HG02840 (cell line): ENCODE results near the gene EVC2.

ENCODE experiments used
- ATAC-seq: cut with Tn5 transposase; IDR thresholded peaks from one replicate; pipeline ENCODE4 v1.9.1; 2021; ENCODE audit warnings: mild to moderate bottlenecking, moderate library complexity, moderate number of reproducible peaks; ENCODE audit not compliant: unreplicated experiment, low FRiP score

EVC2 gene

DNA sequence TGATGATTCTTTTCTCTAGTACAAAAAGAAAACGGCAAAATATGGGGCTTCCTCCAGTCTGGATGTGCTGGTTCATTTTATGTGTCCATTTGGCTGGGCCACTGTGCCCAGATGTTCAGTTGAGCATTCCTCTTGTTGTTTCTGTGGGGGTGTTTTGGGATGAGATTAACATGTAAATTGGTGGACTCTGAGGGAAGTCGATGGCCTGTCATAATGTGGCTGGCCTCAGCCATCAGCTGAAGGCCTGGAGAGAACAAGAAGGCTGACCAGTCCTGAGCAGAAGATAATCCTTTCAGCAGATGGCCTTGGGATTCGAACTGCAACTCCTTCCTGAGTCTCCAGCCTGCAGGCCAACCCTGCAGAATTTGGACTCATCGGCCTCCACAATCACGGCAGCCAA lies 136.7 kb downstream of the EVC2 start:
- no peak for ATAC-seq

- no peak for ATAC-seq
Measured at GRCh38 chr4:5569451-5569850, 138.9 kb downstream of the EVC2 start.

GRCh38 chr4:5568931-5569330 lies 139.4 kb downstream of the EVC2 start:
- no peak for ATAC-seq

DNA sequence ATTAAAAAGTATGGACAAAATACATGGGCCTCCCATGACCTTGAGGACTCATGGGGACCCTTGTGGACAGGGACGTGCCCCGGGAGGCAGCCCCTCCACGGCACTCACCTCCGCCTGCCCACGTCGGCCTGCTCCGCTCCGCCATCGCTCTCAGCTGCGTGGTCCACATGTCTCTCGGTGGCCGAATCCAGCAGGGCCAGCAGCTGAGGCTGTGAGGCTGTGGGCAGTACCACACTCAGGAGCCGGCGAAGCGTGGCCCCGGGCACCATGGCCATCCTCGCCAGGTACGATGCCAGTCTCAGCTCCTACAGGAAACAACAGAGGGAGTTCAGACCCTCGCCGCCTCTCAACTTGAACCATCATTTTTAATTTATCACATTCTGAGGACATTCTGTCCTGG lies 140.0 kb downstream of the EVC2 start:
- no peak for ATAC-seq

DNA sequence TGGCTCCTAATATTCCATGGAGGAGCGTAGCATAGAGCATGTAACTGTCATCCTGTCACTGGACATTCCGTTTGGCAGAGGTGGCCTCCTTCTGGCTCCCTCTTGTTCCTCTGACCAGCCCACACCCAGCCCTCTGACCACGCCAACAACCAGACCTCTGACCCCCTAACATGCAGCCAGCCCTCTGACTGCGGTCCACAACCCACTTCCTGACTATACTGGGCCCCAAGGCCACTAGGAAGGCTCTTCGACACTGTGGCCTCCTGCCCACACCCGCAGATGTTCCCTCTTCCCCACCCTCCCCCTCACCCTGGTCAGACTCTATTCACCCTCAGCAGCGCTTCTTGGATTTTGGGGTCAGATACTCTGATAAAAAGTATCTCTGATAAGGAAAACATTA lies 141.4 kb downstream of the EVC2 start:
- no peak for ATAC-seq

GRCh38 chr4:5566526-5566925 lies 141.8 kb downstream of the EVC2 start:
- no peak for ATAC-seq

DNA sequence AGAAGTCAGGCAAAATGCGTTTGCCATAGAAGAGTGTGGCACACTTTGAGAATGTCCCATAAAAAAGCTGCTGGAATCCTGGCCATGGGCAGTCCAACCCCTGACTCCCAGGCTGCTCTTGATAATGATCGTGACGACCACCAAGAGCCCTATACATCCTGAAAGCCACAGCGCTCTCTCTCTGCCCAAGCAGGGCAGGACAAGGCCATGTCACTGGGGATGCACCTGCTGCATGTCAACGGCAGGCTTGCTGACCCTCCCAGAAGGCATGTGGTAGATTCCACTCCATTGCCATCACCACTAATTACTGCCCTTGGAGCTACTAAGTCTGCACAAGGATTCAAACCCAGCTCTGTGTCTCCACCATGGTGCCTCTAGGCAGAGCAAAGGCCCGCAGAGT lies 144.5 kb downstream of the EVC2 start:
- no peak for ATAC-seq

DNA sequence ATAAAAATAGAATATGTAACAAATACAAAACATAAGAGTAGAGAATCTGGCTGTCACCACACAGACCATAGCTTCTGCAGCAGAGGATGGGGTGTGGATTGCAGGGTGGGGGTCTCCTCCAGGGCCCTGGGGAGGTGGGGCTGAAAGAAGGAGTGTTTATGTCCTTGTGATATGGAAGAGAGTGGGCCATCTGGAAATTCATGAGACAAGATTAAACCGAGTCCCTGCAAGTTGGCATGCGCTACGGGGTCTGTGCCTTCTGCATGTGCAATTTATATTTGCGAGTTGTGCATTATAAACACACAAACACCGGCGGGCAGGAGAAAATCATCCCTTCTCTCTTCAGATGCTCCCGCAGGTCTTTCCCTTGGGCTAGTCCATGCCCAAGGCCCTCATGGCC lies 145.9 kb downstream of the EVC2 start:
- ATAC-seq = no peak

DNA sequence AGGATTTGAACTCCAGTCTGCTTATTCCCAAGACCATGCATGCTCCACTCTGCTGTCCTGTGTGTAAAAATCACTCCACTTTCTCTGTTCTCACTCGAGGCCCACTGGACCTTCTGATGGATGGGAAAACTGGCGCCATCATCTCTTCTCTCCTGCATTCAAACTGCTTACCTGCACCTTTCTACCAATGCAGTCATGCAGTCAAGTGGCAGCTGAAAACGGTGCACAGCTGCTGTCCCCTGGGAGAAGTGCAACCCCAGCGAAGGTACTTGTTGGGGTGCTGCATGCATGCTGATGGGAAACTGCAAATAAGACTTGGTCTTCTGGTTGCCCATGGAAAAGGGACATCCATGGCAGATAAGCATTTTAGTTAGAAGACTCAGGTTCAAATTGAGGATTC lies 147.1 kb downstream of the EVC2 start:
- no peak for ATAC-seq

DNA sequence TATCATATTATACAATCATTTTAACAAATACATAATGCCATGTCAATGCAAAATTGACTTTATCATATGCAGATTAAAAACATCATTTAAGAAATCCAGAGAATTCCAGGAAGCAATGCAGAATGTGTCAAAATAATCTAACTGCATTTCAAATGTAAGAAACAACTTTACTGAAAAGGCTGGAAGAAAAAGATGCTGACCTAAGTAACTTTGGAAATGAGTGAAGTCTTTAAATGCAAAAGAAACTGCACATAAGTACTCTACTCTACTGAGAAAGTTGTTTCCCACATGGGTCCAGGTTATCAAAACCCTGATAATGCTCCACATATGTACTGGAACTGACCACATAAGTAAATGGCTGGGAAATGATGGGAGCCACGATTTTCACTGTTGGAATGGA lies 149.9 kb downstream of the EVC2 start:
- ATAC-seq = no peak

- ATAC-seq = no peak
Measured at GRCh38 chr4:5554376-5554775, 154.0 kb downstream of the EVC2 start.

DNA sequence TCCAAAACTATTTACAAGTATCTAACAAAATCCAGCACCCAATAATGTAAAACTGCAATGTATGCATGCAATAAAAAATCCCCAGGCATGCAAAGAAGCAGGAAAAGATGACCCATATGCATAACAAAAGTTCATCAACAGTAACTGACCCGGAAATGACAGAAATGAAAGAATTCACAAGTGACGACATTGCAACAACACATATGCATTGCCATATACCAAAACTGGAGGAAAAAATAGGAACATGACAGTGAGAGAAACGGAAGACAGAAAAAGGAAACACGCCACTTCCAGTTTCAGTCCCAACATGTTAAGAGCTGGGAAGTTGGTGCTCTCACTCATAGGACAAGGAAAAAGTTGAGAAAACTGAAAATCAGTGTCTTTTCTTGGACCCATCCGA lies 154.6 kb downstream of the EVC2 start:
- no peak for ATAC-seq

- no peak for ATAC-seq
Measured at GRCh38 chr4:5552451-5552850, 155.9 kb downstream of the EVC2 start.

GRCh38 chr4:5547651-5548249 lies 160.6 kb downstream of the EVC2 start:
- ATAC-seq = no peak

DNA sequence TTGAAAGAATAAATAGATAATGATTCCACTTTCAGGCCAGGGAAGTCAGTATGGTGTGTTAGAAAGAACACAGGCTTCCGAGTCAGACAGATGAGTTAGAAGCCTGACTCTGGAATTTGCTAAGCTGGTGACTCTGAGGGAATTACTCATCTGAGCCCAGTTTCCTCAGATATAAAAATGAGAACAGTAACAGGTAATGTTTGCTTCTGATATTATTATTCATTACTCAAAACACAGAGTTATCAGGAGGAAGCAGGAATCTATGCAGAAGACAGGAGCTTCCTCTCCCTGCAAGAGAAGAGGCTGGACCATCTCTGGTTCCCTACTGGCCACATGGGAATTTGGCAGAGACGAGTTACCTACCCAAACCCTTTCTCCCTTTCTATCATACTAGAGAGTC lies 163.1 kb downstream of the EVC2 start:
- no peak for ATAC-seq

- no peak for ATAC-seq
Measured at GRCh38 chr4:5544762-5545161, 163.6 kb downstream of the EVC2 start.

DNA sequence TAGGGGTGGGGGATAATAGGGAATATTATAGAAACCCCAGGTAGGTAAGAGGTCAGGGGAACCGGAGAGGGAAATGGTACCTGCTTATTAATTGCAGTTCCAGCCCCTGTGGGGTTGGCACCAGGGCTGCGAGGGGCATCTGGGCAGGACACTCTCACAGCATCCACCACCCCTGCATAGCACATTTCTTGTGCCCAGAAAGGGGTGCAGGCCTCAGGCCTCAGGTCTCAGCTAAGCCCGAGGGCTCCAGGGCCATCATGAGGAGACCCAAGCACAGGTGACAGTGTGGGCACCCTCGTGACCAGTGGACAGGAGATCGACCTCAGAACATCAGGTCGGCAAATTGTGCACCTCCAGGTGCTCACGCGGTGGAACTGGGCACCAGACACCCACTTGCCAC lies 164.7 kb downstream of the EVC2 start:
- no peak for ATAC-seq

- ATAC-seq = no peak
Measured at GRCh38 chr4:5541169-5541568, 167.2 kb downstream of the EVC2 start.

- no peak for ATAC-seq
Measured at GRCh38 chr4:5539584-5539983, 168.8 kb downstream of the EVC2 start.

- ATAC-seq = no peak
Measured at GRCh38 chr4:5532100-5532499, 176.3 kb downstream of the EVC2 start.

DNA sequence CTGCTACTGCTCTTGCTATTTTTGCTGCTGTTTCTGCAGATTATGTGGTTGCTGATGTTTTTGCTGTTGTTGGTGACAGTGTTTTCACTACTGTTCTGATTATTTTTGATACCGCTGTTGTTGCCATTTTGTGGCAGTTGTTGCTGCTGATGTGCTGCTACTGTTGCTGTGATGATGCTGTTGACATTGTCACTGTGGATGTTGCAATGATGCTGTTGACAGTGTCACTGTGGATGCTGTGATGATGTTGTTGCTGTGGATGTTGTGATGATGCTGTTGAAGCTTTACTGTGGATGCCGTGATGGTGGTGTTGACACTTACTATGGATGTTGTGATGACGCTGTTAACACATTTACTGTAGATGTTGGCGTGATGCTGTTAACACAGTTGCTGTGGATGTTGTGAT lies 180.3 kb downstream of the EVC2 start:
- no peak for ATAC-seq

- ATAC-seq = no peak
Measured at GRCh38 chr4:5527211-5527610, 181.1 kb downstream of the EVC2 start.
